ENCODE results near the gene WNT3A. TPM values are rescaled to one million over a fixed set of nuclear protein-coding genes. Genes with fewer than 3 reads are reported as not detected.

Gene WNT3A
- total and polyA plus RNA-seq, 10 donors, result not detected

- H3K36me3 ChIP-seq, result no peaks in the 10 kb centered on the region
- no peak overlapping the region for H3K4me3 ChIP-seq
- no peak overlapping the region for H3K27ac ChIP-seq
- peak; percentile 45 for DNase-seq
- H3K27me3 ChIP-seq (replicated peaks in 1 of 7), result peaks cover 0 to 25% (median 0%) of the 10 kb centered on the region in 7 donors
- intact Hi-C loops (cut with DNase I; ENCODE audit: low total_unique reads), result no loop called here
- H3K4me1 ChIP-seq, result no peaks in the 10 kb centered on the region
- WGBS, 5 donors, result 81 to 92% (median 85%) methylated on average over 1 to 2 of the region's 2 CpGs; no CpG with 5 or more reads in 1 of the 5 donors
- H3K9me3 ChIP-seq, result no peaks in the 10 kb centered on the region
- TF ChIP-seq CTCF (IDR thresholded peaks at IDR 0.05 in 8 of 11, conservative IDR thresholded peaks at IDR 0.05 in 3 of 11), result no peak
- no peak for TF ChIP-seq POLR2AphosphoS5 (IDR thresholded peaks at IDR 0.05)
- no peak for TF ChIP-seq POLR2A (IDR thresholded peaks at IDR 0.05)
These were observed 9.3 kb downstream of the WNT3A start for GRCh38 chr1:228016181-228016510.

- whole genome bisulfite sequencing, 5 donors, result 67 to 85% (median 75%) methylated on average over 8 to 12 of the region's 12 CpGs
- peak; percentile 41 for DNase-seq
- Histone ChIP-seq H3K27ac (no peak overlapping the region), H3K4me1 (no peaks in the 10 kb centered on the region), H3K36me3 (no peaks in the 10 kb centered on the region), H3K27me3 (replicated peaks in 1 of 7) (peaks cover 0 to 18% (median 0%) of the 10 kb centered on the region in 7 donors), H3K9me3 (no peaks in the 10 kb centered on the region), H3K4me3 (no peak overlapping the region)
- TF ChIP-seq POLR2A (IDR thresholded peaks at IDR 0.05) (no peak), CTCF (IDR thresholded peaks at IDR 0.05 in 8 of 11, conservative IDR thresholded peaks at IDR 0.05 in 3 of 11) (no peak), POLR2AphosphoS5 (IDR thresholded peaks at IDR 0.05) (no peak)
- intact Hi-C loops (cut with DNase I; ENCODE audit: low total_unique reads), result no loop called here
These were observed 10.0 kb downstream of the WNT3A start for GRCh38 chr1:228016653-228017355.

- H3K9me3 ChIP-seq, result no peaks in the 10 kb centered on the region
- H3K36me3 ChIP-seq, result no peaks in the 10 kb centered on the region
- no peak overlapping the region for H3K27ac ChIP-seq
- no peak for TF ChIP-seq CTCF (IDR thresholded peaks at IDR 0.05 in 8 of 11, conservative IDR thresholded peaks at IDR 0.05 in 3 of 11)
- no peak for TF ChIP-seq POLR2A (IDR thresholded peaks at IDR 0.05)
- no peak for TF ChIP-seq POLR2AphosphoS5 (IDR thresholded peaks at IDR 0.05)
- peaks cover 0 to 14% (median 0%) of the 10 kb centered on the region in 7 donors for H3K27me3 ChIP-seq (replicated peaks in 1 of 7)
- intact Hi-C loops (cut with DNase I; ENCODE audit: low total_unique reads), result no loop called here
- peak; percentile 51 for DNase-seq
- WGBS, 5 donors, result 85 to 94% (median 91%) methylated on average over 16 of the region's 16 CpGs
- H3K4me3 ChIP-seq, result no peak overlapping the region
- no peaks in the 10 kb centered on the region for H3K4me1 ChIP-seq
These were observed 10.7 kb downstream of the WNT3A start for GRCh38 chr1:228017356-228018124.

GRCh38 chr1:228018125-228018398 is 11.3 kb downstream of the WNT3A start:
- Histone ChIP-seq H3K36me3 (no peaks in the 10 kb centered on the region), H3K4me3 (no peak overlapping the region), H3K4me1 (no peaks in the 10 kb centered on the region), H3K9me3 (no peaks in the 10 kb centered on the region), H3K27ac (no peak overlapping the region), H3K27me3 (replicated peaks in 1 of 7) (peaks cover 0 to 13% (median 0%) of the 10 kb centered on the region in 7 donors)
- 80 to 94% (median 84%) methylated on average over 4 to 5 of the region's 5 CpGs for WGBS, 5 donors
- DNase-seq, result no peak
- TF ChIP-seq POLR2A (IDR thresholded peaks at IDR 0.05), result no peak
- TF ChIP-seq CTCF (IDR thresholded peaks at IDR 0.05 in 8 of 11, conservative IDR thresholded peaks at IDR 0.05 in 3 of 11), result no peak
- TF ChIP-seq POLR2AphosphoS5 (IDR thresholded peaks at IDR 0.05), result no peak
- intact Hi-C loops (cut with DNase I; ENCODE audit: low total_unique reads), result no loop called here

Data from spleen (tissue), 11 donors.